HG03025 (cell line): ENCODE results near the gene UFD1.

Source experiments
- ATAC-seq: cut with Tn5 transposase; IDR thresholded peaks from one replicate; pipeline ENCODE4 v1.9.1; 2021; ENCODE audit warnings: mild to moderate bottlenecking, moderate library complexity; ENCODE audit not compliant: unreplicated experiment, low FRiP score

UFD1 gene

GRCh38 chr22:19478901-19479354 lies at the start of gene UFD1:
UFD1 (minus strand) TSS chr22:19479193; CDS start chr22:19479085, 108 bp downstream.
- ATAC-seq: peak; percentile 48

DNA sequence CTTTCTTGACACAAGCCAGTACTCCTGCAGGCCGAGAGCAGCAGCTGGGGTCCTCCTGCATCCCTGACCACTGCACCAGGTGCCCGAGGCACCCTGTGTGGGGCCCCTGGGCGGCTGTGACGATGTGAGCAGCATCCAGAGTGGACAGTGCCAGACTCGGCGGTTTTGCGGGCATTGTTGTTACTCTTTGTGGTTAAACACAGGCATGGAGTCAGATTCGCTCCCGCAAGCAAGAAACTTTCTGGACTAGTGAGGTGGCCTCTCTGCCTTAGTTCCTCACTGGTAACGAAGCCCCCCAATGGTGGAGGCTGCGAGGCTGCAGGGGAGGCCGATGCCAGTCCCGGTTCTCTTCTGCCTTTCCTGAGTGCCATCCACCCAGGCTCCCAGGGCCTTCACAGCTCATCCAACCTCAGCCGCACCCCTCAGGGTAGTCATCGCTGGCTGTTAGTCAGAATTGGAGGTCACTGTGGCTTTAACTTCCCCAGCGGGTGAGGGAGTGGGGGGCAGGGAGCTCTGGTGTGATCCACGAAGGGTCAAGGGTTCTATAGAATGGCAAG lies 48.9 kb upstream of the UFD1 start:
- no peak for ATAC-seq

DNA sequence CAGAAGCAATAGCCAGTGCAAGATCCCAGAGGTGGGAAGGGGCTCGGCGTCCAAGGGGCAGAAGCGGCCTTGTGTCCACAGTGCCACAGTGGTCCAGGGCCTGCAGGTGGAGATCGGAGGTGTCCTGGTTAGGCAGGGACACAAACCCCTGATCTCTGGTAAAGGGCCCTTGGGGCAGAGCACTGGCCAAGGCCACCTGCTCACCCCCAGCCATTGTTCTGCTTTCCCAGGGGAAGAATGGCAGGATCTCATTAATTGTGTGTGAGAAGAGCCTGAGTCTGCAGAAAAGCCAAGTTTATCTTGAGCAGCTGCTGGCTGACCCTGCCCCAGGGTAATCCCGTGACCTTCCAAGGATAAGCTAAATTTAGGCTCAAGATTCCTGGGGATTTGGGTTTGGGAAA lies 48.3 kb upstream of the UFD1 start:
- no peak for ATAC-seq

DNA sequence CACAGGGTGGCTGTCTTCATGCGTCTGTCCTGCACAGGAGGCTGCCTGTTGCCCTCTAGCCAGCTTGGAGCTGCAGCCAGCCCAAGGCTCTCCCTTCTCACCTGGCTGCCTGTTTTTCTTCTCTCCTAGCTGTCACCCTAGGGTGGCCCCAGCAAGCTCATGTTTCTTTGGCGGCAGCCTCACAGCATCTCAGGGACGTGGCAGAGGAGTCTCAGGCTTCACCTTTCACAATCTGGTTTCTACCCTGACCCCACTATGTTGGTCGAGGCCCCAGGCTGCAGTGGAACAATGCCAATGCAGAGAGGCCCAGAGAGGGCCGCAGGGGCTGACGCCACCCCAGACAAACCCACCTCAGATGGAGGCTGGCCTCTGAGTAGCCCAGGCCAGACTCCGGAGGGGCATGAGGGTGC lies 47.7 kb upstream of the UFD1 start:
- no peak for ATAC-seq

DNA sequence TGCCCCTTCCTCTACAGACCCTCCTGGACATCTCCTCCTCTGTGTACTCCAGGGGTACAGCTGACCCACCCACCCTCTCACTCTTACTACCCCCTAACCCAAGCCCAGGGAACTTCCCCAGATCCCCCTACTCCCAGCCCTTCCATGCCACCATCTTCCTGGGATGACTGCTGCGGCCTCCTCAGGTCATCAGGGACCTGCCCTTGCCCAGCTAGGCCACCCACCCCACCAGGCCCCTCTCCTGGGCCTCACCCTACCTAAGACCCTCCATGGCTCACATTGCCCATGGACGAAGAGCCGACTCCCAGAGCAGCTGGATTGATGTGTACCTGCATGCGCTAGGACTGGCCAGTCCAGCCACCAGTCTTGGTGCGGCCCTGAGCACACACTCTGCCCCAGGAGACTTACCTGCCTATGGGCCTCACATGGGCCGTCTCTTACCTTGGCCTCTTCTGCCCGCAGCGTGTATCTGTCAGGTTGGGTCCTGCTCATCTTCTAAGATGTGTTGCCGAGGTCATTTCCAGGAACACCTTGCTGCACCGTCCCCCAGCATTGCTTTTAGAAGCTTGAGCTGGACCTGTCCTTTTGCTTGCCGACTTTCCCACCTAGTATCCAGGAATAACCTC lies 47.2 kb upstream of the UFD1 start:
- ATAC-seq: no peak

DNA sequence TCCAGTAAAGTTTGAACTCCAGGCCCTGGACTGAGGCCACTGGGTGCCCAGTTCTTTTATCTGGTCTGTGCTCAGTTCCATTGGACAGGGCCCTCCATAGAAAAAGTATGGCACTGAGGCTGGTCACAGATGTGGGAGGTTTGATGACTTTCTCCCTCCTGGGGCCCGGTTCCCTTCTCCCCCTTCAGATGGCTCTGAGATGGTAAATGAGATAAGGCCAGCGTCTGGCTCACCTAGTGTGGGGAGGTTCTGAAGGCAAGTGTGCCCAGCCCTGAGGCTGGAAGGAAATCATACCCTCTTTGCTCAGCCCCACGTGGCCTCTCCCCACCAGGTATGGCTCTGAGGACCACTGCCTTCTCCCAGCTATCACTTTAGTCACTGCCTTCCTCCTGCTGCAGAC lies 46.7 kb upstream of the UFD1 start:
- ATAC-seq: no peak

GRCh38 chr22:19525116-19525660 lies 46.2 kb upstream of the UFD1 start:
- no peak for ATAC-seq

- no peak for ATAC-seq
These were observed 45.5 kb upstream of the UFD1 start, which contains the start of gene CLDN5 for GRCh38 chr22:19524170-19525115. CLDN5 (minus strand) TSS chr22:19524410; CDS start chr22:19524255, 155 bp downstream.

DNA sequence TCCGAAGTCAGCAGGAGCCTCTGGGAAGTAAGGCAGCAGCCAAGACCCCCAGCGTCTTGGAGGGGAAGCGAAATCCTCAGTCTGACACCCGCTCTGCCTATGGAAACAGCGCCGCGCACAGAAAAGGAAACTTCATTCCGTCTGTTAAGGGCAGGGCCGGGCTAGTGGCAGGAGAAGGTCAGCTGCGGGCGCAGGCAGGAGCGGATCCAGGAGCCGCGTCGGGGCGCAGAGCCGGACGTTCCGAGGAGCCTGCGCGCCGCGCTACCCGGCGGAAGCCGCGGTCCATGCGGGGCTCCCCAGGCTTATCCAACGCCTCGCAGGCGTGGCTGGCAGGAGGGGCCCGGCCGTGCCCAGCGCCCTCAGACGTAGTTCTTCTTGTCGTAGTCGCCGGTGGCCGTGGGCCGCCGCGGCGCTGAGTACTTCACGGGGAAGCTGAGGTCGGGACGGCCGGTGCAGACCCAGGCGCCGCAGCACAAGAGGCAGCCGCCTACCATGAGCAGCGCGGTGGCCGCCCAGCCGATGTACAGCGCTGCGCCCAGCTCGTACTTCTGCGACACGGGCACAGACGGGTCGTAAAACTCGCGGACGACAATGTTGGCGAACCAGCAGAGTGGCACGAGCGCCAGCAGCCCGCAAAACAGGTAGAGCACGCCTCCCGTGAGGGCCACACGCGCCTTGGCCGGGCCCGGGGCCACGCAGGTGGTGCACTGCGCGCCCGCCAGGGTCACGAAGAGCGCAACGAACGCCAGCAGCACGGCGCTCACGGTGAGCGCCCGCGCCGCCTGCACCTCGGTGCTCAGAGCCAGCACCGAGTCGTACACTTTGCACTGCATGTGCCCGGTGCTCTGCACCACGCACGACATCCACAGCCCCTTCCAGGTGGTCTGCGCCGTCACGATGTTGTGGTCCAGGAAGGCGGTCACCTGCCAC lies 44.5 kb upstream of the UFD1 start:
- no peak for ATAC-seq

GRCh38 chr22:19522881-19523239 lies 43.9 kb upstream of the UFD1 start:
- no peak for ATAC-seq

DNA sequence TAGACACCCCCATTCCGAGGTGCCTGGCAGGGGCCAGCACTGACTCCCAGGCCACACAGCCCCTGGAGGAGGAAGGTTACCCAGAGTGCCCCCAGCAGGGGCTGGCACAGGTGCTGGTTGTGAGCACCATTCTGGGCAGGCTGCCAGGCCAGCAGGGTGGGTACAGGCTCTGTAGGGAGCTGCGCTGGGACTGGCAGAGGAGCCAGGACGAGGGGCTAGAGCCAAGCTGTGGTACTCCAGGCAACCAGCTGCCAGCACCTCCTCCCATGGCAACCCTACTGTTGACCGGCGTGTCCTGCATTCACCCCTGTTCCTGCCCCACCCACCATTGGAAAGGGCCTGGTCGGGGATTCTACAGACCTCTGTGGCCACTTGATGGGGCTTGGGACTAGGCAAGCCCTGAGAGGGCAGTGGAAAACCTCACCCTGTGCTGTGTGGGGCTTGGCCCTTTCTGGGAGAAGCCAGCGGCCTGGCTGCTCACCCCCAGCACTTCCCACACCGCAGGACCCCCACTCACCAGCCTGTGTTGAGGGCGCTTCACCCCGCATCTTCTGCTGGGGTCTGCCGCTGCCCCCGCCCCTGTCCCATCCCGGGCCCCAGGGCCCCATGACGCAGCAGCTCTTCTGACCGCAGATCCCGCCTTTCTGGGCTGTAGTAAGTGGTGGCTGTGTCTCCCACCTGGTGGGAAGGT lies 43.3 kb upstream of the UFD1 start:
- no peak for ATAC-seq

- ATAC-seq: no peak
These were observed 41.7 kb upstream of the UFD1 start for GRCh38 chr22:19520566-19521305.

GRCh38 chr22:19520007-19520406 lies 41.0 kb upstream of the UFD1 start:
- ATAC-seq: no peak

GRCh38 chr22:19519041-19519926 lies 40.3 kb upstream of the UFD1 start:
- no peak for ATAC-seq

GRCh38 chr22:19518635-19519034 lies 39.6 kb upstream of the UFD1 start:
- no peak for ATAC-seq

DNA sequence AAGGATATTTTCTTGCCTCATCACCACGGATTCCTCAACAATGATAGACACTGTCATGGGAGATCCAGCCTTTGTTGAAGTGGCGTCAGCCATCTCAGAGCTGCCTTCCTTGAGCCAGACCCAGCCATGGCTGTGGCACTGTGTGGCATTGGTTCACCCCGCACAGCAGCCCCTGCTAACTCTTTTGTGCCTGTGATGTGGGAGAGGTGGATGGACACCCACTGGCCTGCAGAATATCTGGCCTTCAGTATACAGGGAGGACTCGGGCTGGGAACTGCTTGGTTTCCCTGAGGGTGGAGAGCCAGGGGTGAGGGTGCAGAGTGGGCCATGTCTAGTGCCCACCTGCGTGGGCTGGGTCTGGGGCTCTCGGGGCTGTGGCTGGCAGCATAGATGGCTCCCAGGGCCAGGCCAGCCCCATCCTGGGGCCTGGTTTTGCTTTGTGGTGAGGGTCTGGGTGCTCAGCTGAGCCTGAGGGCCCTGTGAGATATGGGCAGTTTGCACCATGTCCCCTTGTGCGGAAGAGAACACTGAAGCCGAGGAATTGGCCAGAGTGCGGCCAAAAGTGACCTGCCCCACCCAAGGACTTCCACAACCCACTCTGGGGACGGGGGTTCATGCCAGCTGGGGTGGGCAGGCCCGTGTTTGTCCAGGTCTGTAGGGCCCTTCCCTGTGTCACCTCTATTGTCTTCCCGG lies 39.1 kb upstream of the UFD1 start:
- no peak for ATAC-seq

GRCh38 chr22:19517171-19517500 lies 38.1 kb upstream of the UFD1 start:
- no peak for ATAC-seq
